IPS DF 6.9 (cell line): ENCODE measurements around the gene IP6K2.

Experiments used
- DNase-seq: peaks from one replicate; pipeline ENCODE4 v3.0.0-alpha.2; 2013; ENCODE audit warnings: low read depth, low spot score
- H3K27ac ChIP-seq: one replicate; pipeline ENCODE4 v1.5.1; 2013; ENCODE audit warnings: low read length, control low read depth
- H3K27me3 ChIP-seq: 2 replicates; pipeline ENCODE4 v1.6.1; 2013; ENCODE audit warnings: mild to moderate bottlenecking, low read length; ENCODE audit not compliant: control insufficient read depth, insufficient read depth
- H3K36me3 ChIP-seq: 2 replicates; pipeline ENCODE4 v1.6.1; 2013; ENCODE audit warnings: low read length; ENCODE audit not compliant: control insufficient read depth, insufficient read depth
- H3K4me1 ChIP-seq: 2 replicates; pipeline ENCODE4 v1.6.1; 2013; ENCODE audit warnings: low read length; ENCODE audit not compliant: control insufficient read depth, insufficient read depth
- H3K4me3 ChIP-seq: 2 replicates; pipeline ENCODE4 v1.5.1; 2013; ENCODE audit warnings: mild to moderate bottlenecking, low read length
- H3K9me3 ChIP-seq: 2 replicates; pipeline ENCODE4 v1.6.1; 2013; ENCODE audit warnings: low read length, inconsistent platforms; ENCODE audit not compliant: control insufficient read depth, insufficient read depth
- WGBS: extraction: QIAGEN DNeasy Blood & Tissue Kit; methylation state at CpG from one replicate; pipeline ENCODE4 v1.1.7; 2013; ENCODE audit warnings: mixed read lengths, missing lambda C conversion rate; ENCODE audit not compliant: insufficient read length, insufficient coverage; 5-methylcytosine and 5-hydroxymethylcytosine counted together

IP6K2 gene

DNA sequence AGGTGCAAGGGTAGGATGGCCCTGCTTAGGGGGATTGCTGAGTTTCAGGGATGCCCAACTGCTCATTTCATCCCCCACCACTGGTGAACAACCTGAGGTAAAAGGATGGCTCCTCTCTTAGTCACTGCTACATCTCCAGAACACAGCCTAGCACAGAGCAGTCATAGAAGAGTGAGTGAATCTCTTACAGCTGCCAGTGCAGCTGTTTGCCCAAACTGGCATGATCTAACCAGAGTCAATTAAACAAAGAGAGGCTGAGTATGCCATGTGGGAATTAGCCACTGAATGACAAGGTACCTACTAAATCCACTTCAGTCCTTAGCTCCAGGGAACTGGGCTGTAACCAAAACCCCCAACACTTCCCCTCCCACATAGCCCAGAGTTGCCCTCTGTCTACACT lies 24.5 kb downstream of the IP6K2 start:
- H3K36me3 ChIP-seq = peaks cover 50% of the 10 kb centered on the region

GRCh38 chr3:48690846-48691458 lies 26.1 kb downstream of the IP6K2 start:
- Histone ChIP-seq H3K36me3 (peaks cover 52% of the 10 kb centered on the region), H3K4me3 (no peak overlapping the region), H3K4me1 (no peaks in the 10 kb centered on the region; the same call in 1 of the 2 replicates), H3K9me3 (no peaks in the 10 kb centered on the region), H3K27ac (no peak overlapping the region), H3K27me3 (no peaks in the 10 kb centered on the region)
- WGBS = no CpG with 5 or more reads among the region's 2 CpGs
- no peak for DNase-seq

More for the DNA sequence above, 24.5 kb downstream of the IP6K2 start:
- peaks cover 1% of the 10 kb centered on the region; the same call in 1 of the 2 replicates for H3K4me1 ChIP-seq
- no peak overlapping the region for H3K27ac ChIP-seq
- no peaks in the 10 kb centered on the region for H3K9me3 ChIP-seq
- no peak overlapping the region for H3K4me3 ChIP-seq
- no peaks in the 10 kb centered on the region for H3K27me3 ChIP-seq
- no peak for DNase-seq

DNA sequence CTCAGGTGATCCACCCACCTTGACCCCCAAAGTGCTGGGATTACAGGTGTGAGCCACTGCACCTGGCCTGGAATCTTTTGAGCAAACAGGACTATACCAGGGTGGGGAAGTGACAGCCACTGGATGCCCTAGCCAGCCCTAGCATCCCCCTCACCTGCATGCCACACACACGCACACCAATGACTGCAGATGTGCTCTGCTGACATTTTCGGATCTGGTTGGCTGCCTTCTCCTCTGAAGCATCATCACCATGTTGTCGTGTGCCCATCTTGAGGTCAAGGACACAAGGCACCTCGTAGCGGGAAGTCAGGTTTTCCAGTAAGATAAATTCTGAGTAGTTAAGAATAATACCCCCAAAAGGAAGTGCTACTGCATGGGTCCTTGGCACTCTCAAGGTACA lies 27.6 kb downstream of the IP6K2 start:
- Histone ChIP-seq H3K36me3 (peaks cover 45% of the 10 kb centered on the region), H3K27ac (no peak overlapping the region)
- WGBS = no CpG with 5 or more reads among the region's 5 CpGs

DNA sequence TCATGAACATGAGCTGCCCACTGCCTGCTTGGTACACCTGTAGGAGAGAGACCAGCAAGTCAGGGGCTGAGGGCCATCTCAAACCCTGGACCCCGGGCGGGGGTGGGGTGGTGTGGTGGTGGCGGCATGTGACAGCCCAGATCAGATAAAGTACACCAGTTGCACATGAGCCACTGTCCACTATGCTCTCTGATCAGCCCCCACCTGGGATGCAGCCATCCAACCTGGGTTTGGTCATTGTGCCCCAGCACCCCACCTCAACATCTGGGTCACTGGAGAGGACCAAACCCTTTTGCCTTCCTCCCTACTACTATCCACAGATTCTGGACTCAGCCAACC lies 28.3 kb downstream of the IP6K2 start:
- Histone ChIP-seq H3K4me1 (0 out of 2 replicates have a peak, but pooled peaks cover 3% of the 10 kb centered on the region), H3K9me3 (no peaks in the 10 kb centered on the region), H3K36me3 (peaks cover 42% of the 10 kb centered on the region), H3K27me3 (no peaks in the 10 kb centered on the region), H3K4me3 (no peak overlapping the region), H3K27ac (no peak overlapping the region)
- no CpG with 5 or more reads among the region's 3 CpGs for WGBS
- DNase-seq = no peak

More for the DNA sequence above, 27.6 kb downstream of the IP6K2 start:
- DNase-seq = no peak
- no peak overlapping the region for H3K4me3 ChIP-seq
- 0 out of 2 replicates have a peak, but pooled peaks cover 3% of the 10 kb centered on the region for H3K4me1 ChIP-seq
- H3K9me3 ChIP-seq = no peaks in the 10 kb centered on the region
- H3K27me3 ChIP-seq = no peaks in the 10 kb centered on the region

- Histone ChIP-seq H3K4me3 (no peak overlapping the region), H3K36me3 (peaks cover 39% of the 10 kb centered on the region), H3K27me3 (no peaks in the 10 kb centered on the region), H3K27ac (no peak overlapping the region), H3K4me1 (0 out of 2 replicates have a peak, but pooled peaks cover 3% of the 10 kb centered on the region), H3K9me3 (no peaks in the 10 kb centered on the region)
- WGBS = no CpG with 5 or more reads among the region's 18 CpGs
- DNase-seq = no peak
Observed at GRCh38 chr3:48688032-48688736, 28.8 kb downstream of the IP6K2 start.

DNA sequence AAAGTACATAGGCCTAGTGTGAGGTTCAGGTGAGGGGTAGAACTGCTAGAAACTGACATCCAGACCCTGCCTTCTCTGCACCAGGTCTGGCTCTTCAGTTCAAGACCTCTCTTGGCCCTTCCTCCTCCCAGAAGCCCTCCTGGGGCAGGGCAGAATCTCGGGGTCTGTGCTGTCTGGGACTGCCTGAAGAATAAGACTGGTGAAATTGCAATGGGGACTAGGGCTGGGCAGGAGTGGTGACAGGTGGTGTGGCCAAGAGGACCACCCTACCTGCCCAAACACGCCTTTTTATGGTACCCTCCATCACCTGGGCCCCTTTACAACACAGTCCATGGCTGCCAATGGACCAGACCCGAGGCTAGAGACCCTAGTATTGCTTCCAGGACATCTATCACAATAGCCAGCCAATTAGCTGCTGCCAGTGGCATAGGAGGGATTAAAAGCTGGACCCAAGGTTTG lies 29.8 kb downstream of the IP6K2 start:
- H3K27me3 ChIP-seq = no peaks in the 10 kb centered on the region
- no peaks in the 10 kb centered on the region for H3K9me3 ChIP-seq
- no peak for DNase-seq
- H3K27ac ChIP-seq = no peak overlapping the region
- no peak overlapping the region for H3K4me3 ChIP-seq
- WGBS = no CpG with 5 or more reads among the region's 3 CpGs
- H3K36me3 ChIP-seq = peaks cover 33% of the 10 kb centered on the region
- 0 out of 2 replicates have a peak, but pooled peaks cover 3% of the 10 kb centered on the region for H3K4me1 ChIP-seq

- no peaks in the 10 kb centered on the region for H3K9me3 ChIP-seq
- H3K4me1 ChIP-seq = 0 out of 2 replicates have a peak, but pooled peaks cover 3% of the 10 kb centered on the region
- no peak overlapping the region for H3K27ac ChIP-seq
- no peaks in the 10 kb centered on the region for H3K27me3 ChIP-seq
- H3K36me3 ChIP-seq = peaks cover 36% of the 10 kb centered on the region
- no peak for DNase-seq
- no peak overlapping the region for H3K4me3 ChIP-seq
- no CpG with 5 or more reads among the region's 10 CpGs for WGBS
Observed at GRCh38 chr3:48686538-48687219, 30.3 kb downstream of the IP6K2 start.

GRCh38 chr3:48685603-48686511 lies 31.2 kb downstream of the IP6K2 start, which contains the start of gene NCKIPSD:
Gene NCKIPSD, minus strand, starts transcription at chr3:48685915. Its CDS starts 108 bp downstream, at chr3:48685807.
- no CpG with 5 or more reads among the region's 97 CpGs for WGBS
- DNase-seq = no peak
- Histone ChIP-seq H3K36me3 (peaks cover 41% of the 10 kb centered on the region), H3K9me3 (no peaks in the 10 kb centered on the region), H3K27ac (no peak within 1 kb of the TSS), H3K4me1 (0 out of 2 replicates have a peak, but pooled peaks cover 3% of the 10 kb centered on the region), H3K27me3 (no peaks in the 10 kb centered on the region), H3K4me3 (peak within 1 kb of the TSS; percentile 79)

DNA sequence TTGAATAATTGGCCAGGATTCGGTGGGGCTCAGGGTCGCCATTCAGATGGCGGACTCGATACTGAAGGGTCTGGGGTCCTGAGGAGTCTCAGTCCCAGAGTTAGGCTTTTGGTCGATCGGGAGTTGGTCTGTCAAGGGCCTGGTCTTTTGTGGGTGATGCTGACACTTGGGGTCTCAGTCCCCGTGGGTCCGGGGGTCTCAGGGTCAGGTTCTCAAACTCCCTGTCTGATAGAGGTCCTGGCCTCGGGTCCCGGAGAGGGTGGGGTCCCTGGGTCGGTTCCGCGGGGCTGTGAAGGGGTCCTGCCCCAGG lies 31.8 kb downstream of the IP6K2 start:
- no CpG with 5 or more reads among the region's 13 CpGs for WGBS
- peak overlapping the region; percentile 79; the same call in 1 of the 2 replicates for H3K4me3 ChIP-seq
- DNase-seq = no peak
- H3K27ac ChIP-seq = no peak overlapping the region
- H3K9me3 ChIP-seq = no peaks in the 10 kb centered on the region
- H3K27me3 ChIP-seq = no peaks in the 10 kb centered on the region
- 0 out of 2 replicates have a peak, but pooled peaks cover 3% of the 10 kb centered on the region for H3K4me1 ChIP-seq
- H3K36me3 ChIP-seq = peaks cover 44% of the 10 kb centered on the region
